SH-SY5Y (cell line): ENCODE data around the gene KIF1B.

Source experiments
- GATA2 ChIP-seq: IDR thresholded peaks from 2 replicates; pipeline ENCODE4 v1.6.1; 2011; ENCODE audit warnings: mild to moderate bottlenecking, low read depth, low read length
- GATA3 ChIP-seq: IDR thresholded peaks from 2 replicates; pipeline ENCODE4 v1.6.1; 2011; ENCODE audit warnings: low read depth, mild to moderate bottlenecking, low read length, moderate library complexity

GRCh38 chr1:10216090-10216749, 5.8 kb downstream of the KIF1B start:
- TF ChIP-seq GATA2 (no peak), GATA3 (no peak)
